ENCODE results near the gene LCN9.

DNA sequence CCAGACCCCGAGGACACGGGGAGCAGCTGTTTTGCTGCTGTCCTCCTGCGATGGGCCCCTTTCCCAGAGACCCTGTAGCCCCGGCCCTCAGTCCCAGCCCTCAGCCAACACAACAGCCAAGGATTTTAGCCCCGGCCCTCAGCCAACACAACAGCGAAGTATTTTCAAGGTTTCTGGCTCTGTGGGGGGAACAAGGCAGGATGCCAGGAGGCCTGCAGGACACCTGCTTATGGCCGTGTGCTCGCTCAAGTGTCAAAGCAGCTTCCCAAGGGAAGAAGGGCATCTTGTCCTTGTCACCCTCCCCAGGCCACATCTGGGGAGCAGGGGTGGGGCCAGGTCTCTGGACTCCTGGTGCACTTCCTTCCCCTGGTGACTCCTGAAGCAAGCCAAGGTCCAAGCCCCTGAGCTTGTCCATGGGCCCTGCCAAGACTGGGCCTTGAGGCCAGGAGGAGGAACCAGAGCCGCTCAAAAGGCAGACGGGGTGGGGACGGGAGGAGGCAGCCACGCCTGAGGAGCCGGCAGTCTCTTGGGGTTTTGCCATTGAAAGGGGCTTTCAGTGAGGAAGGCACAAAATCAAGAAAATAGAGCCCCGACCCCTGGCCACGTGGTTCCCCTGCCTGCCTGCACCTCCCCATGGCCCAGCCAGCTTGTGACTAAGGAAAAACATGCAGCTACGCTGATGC is 49.6 kb downstream of the LCN9 start:
- TF ChIP-seq, protein P1, sequence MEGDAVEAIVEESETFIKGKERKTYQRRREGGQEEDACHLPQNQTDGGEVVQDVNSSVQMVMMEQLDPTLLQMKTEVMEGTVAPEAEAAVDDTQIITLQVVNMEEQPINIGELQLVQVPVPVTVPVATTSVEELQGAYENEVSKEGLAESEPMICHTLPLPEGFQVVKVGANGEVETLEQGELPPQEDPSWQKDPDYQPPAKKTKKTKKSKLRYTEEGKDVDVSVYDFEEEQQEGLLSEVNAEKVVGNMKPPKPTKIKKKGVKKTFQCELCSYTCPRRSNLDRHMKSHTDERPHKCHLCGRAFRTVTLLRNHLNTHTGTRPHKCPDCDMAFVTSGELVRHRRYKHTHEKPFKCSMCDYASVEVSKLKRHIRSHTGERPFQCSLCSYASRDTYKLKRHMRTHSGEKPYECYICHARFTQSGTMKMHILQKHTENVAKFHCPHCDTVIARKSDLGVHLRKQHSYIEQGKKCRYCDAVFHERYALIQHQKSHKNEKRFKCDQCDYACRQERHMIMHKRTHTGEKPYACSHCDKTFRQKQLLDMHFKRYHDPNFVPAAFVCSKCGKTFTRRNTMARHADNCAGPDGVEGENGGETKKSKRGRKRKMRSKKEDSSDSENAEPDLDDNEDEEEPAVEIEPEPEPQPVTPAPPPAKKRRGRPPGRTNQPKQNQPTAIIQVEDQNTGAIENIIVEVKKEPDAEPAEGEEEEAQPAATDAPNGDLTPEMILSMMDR (IDR thresholded peaks at IDR 0.05; ENCODE audit: low read length): no peak
- TF ChIP-seq EZH2phosphoT487 (IDR thresholded peaks at IDR 0.05; ENCODE audit: low read length): no peak

Measured in MM.1S (cell line).